Pericardium fibroblast (primary cell): ENCODE data around the gene PREB. TPM values are rescaled to one million over a fixed set of nuclear protein-coding genes. Genes with fewer than 3 reads are reported as not detected.

ENCODE experiments used
- total RNA-seq: library from RNA; depleted of rRNA; stranded (reverse); fragments of >200 nt; gene quantifications from 2 replicates; pipeline ENCODE4 v1.2.3, GENCODE V29; 2015

PREB gene
- 40.9 and 59.7 TPM in 2 replicates for total RNA-seq

GRCh38 chr2:27133905-27134780, at the start of gene PREB:
Gene PREB, minus strand, starts transcription at chr2:27134636. Its CDS starts 215 bp downstream, at chr2:27134421.

GRCh38 chr2:27148801-27149439, 14.5 kb upstream of the PREB start, which contains the start of gene TCF23:
Gene TCF23, plus strand, starts transcription at chr2:27149004. Its CDS starts 130 bp downstream, at chr2:27149134.

GRCh38 chr2:27139310-27139709, 4.9 kb upstream of the PREB start, which contains the start of gene PRR30:
Gene PRR30, minus strand, starts transcription at chr2:27139410. Its CDS starts 1,081 bp downstream, at chr2:27138329.

GRCh38 chr2:27123302-27124150, 10.9 kb downstream of the PREB start, which contains the start of gene ABHD1:
Gene ABHD1, plus strand, starts transcription at chr2:27123815. Its CDS starts 134 bp downstream, at chr2:27123949.

GRCh38 chr2:27118525-27119329, 15.7 kb downstream of the PREB start, which contains the start of gene CGREF1:
Gene CGREF1, minus strand, starts transcription at chr2:27119128. Its CDS starts 14,762 bp downstream, at chr2:27104366.

GRCh38 chr2:27086724-27087593, 47.5 kb downstream of the PREB start, which contains the start of gene KHK:
Gene KHK, plus strand, starts transcription at chr2:27086772. Its CDS starts 488 bp downstream, at chr2:27087260.

Other genes starting within 250 kb of the PREB start
- 2.6 and 3.2 TPM in 2 replicates for gene MAPRE3, start 164.0 kb downstream of the PREB start, total RNA-seq
- gene TMEM214, start 101.7 kb downstream of the PREB start, total RNA-seq: 36.8 and 38.7 TPM in 2 replicates
- 11.9 and 16.3 TPM in 2 replicates for gene AGBL5, start 83.0 kb downstream of the PREB start, total RNA-seq
- gene OST4, start 63.0 kb downstream of the PREB start, total RNA-seq: 432 and 658 TPM in 2 replicates
- gene EMILIN1, start 56.0 kb downstream of the PREB start, total RNA-seq: 242 and 312 TPM in 2 replicates
- 0.12 TPM in 1 of 2 replicates, not detected in the other for gene KHK, start 47.9 kb downstream of the PREB start, total RNA-seq
- 9.0 and 10.2 TPM in 2 replicates for gene CGREF1, start 15.5 kb downstream of the PREB start, total RNA-seq
- not detected in 2 replicates for gene ABHD1, start 10.8 kb downstream of the PREB start, total RNA-seq
- not detected in 2 replicates for gene PRR30, start 4.8 kb upstream of the PREB start, total RNA-seq
- gene TCF23, start 14.4 kb upstream of the PREB start, total RNA-seq: 0.09 TPM in 1 of 2 replicates, not detected in the other
- gene ATRAID, start 77.4 kb upstream of the PREB start, total RNA-seq: 170 and 171 TPM in 2 replicates
- 15.8 and 19.3 TPM in 2 replicates for gene SLC5A6, start 77.6 kb upstream of the PREB start, total RNA-seq
- gene CAD, start 82.7 kb upstream of the PREB start, total RNA-seq: 31.2 and 41.0 TPM in 2 replicates
- not detected in 2 replicates for gene SLC30A3, start 128.4 kb upstream of the PREB start, total RNA-seq
- gene DNAJC5G, start 140.8 kb upstream of the PREB start, total RNA-seq: not detected in 2 replicates
- not detected in 2 replicates for gene TRIM54, start 147.8 kb upstream of the PREB start, total RNA-seq
- gene UCN, start 173.8 kb upstream of the PREB start, total RNA-seq: 0.35 and 2.0 TPM in 2 replicates
- gene MPV17, start 188.5 kb upstream of the PREB start, total RNA-seq: 93.4 and 101 TPM in 2 replicates
- gene GTF3C2, start 222.1 kb upstream of the PREB start, total RNA-seq: 24.5 and 24.8 TPM in 2 replicates
- 27.5 and 28.7 TPM in 2 replicates for gene EIF2B4, start 235.7 kb upstream of the PREB start, total RNA-seq
- 134 and 146 TPM in 2 replicates for gene SNX17, start 236.0 kb upstream of the PREB start, total RNA-seq
- gene ZNF513, start 246.1 kb upstream of the PREB start, total RNA-seq: 3.9 and 9.0 TPM in 2 replicates